M059J (cell line): Measurements from ENCODE around the gene CHMP4A. TPM values are rescaled to one million over a fixed set of nuclear protein-coding genes. Genes with fewer than 3 reads are reported as not detected.

ENCODE experiments used
- DNase-seq: peaks from one replicate; pipeline ENCODE4 v3.0.0-alpha.2; 2012; ENCODE audit warnings: low read depth
- total RNA-seq: library from RNA; depleted of rRNA; stranded (reverse); fragments of >200 nt; shearing (Covaris generic); gene quantifications from 2 replicates; pipeline ENCODE4 v1.2.3, GENCODE V29; 2014

CHMP4A gene
- total RNA-seq, 1 experiment from 2014 or later = 44.8 TPM

- DNase-seq = peak; percentile 75
Observed at GRCh38 chr14:24179961-24180796, 33.1 kb downstream of the CHMP4A start.

GRCh38 chr14:24179294-24179960 lies 33.9 kb downstream of the CHMP4A start:
- no peak for DNase-seq

GRCh38 chr14:24178399-24179178 lies 34.7 kb downstream of the CHMP4A start:
- no peak for DNase-seq

GRCh38 chr14:24177891-24178290 lies 35.4 kb downstream of the CHMP4A start:
- DNase-seq = no peak

DNA sequence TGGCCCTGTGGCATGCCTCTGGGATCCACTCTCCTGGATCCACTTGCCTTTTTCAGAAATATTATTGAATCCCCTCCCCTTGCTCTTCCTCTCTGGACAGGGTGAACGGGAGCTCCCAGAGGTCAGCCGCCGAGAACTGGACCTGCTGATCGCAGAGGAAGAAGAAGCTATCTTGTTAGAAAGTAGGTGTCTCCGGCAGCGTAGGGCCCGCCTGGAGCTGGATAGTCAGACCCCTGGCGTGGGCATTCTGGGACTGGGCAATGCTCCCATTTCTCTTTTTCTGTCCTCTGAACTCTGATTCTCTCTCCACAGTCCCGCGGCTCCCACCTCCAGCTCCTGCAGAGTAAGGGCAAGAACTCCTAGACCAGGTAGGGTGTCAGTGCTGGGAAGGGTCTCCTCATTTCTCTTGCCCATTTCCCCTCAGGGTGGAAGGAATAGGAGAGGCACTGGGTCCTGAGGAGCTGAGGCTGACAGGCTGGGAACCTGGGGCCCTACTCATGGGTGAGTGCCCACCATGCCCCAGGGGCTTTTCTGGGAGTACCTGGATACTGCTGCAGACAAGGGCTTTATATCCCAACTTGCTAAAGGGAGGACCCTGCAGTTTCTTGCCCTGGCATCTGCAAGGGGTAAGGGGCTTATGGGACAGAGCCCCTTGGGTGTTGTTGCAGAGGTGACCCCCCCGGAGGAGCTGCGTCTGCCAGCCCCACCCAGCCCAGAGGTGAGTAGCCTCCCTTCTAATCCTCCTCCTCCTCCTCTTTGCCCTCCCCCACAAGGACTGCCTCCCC lies 36.1 kb downstream of the CHMP4A start:
- DNase-seq = no peak

- no peak for DNase-seq
Observed at GRCh38 chr14:24176599-24176998, 36.7 kb downstream of the CHMP4A start.

DNA sequence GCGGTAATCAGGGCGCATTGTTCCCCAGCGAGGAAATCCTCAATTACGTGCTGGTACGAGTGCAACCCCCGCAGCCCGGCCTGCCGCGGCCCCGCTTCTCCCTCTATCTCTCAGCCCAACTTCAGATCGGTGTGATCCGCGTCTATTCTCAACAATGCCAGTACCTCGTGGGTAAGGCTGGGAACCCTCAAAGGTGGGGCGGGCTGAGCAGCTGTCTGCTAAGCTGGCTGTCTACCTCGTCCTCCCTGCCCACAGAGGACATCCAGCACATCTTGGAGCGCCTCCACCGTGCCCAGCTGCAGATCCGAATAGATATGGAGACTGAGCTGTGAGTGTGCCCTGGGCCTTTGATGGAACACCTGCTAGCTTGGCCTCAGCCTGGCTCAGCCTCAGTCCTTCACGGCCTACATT lies 40.4 kb downstream of the CHMP4A start:
- no peak for DNase-seq

GRCh38 chr14:24172261-24172860 lies 40.9 kb downstream of the CHMP4A start:
- no peak for DNase-seq

DNA sequence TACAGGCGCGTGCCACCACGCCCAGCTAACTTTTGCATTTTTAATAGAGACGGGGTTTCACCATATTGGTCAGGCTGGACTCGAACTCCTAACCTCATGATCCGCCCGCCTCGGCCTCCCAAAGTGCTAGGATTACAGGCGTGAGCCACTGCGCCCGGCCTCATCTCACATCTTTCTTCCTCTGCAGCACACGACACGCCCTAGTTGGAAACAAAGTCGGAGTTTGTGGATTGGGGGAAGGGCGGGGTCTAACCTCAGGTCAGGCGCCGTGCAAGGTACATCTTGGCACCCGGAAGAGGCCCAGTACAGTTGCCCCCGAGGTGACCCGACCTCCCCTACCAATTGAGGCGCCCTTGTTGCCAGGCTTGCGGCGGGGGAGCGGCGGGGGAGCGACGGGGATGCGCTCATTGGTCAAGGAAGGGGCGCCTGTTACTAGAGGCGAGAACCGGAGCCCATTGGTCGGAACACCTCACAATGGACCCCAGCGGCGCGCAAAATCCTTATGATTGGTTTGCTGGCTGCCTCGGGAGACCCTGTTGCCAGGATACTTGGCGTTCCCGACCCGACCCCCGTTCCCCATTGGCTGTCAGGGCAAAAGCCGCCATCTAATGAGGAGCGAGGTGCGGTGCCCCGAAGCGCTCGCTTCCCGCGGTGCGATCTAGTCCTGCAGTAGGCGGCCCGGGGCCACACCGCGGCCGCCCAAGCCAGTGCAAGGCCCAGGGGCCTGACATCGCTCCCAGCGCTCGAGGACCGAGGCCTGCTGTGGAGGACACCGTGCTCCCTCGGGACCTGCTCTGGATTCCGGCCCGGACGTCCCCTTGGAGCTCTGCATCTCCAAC lies 41.6 kb downstream of the CHMP4A start, which contains the start of gene REC8:
Gene REC8, plus strand, starts transcription at position 659 of the 839 bp plus-strand sequence. CDS start 473 bp downstream, outside the sequence.
- no peak for DNase-seq

DNA sequence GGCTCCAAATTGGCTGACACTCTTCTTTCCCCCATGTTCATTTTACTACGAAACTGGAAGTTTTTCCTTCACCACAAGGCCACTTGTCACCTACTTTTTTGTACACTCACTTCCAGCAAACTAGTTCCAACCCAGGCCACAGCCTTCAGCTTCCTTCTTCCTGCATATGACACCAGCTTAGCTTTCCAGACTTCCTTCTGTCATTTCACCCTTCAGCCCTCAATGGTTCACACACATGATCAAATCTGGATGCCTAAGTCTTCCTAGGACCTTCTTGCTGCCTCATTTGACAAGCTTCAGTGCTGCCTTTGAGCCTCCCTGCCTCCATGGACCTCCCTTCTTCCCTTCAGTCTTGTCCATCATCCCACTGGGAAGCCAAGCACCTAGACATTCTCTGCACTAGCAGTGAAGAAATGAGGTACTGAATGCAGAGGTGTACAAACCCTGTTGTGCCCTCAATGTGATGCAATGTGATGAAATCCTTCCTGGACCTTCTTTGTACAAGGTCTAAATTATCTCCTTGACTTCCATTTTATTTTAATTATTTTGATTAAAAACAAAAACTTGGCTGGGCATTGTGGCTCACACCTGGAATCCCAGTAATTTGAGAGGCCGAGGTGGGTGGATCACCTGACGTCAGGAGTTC lies 45.7 kb downstream of the CHMP4A start:
- DNase-seq = no peak

GRCh38 chr14:24165785-24166184 lies 47.5 kb downstream of the CHMP4A start:
- DNase-seq = no peak

- no peak for DNase-seq
Observed at GRCh38 chr14:24164518-24164991, 48.7 kb downstream of the CHMP4A start.

DNA sequence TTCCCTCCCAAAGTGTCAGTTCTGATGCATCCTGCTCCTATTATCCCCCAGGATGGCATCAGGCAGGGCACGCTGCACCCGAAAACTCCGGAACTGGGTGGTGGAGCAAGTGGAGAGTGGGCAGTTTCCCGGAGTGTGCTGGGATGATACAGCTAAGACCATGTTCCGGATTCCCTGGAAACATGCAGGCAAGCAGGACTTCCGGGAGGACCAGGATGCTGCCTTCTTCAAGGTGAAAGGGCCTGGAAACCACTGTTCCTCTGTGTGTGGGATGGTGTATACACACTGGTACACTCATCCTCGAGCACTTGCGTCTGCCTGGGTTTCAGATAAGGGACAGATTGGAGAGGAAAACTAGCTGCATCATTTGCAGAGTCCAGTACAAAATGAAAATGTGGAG lies 51.2 kb downstream of the CHMP4A start:
- DNase-seq = no peak

- peak; percentile 95 for DNase-seq
Observed at GRCh38 chr14:24160850-24161804, 52.2 kb downstream of the CHMP4A start, which contains the start of gene IRF9. IRF9 (plus strand) TSS chr14:24161265; CDS start chr14:24162145, 880 bp downstream.

GRCh38 chr14:24160499-24160849 lies 52.8 kb downstream of the CHMP4A start:
- no peak for DNase-seq

- no peak for DNase-seq
Observed at GRCh38 chr14:24159777-24160498, 53.4 kb downstream of the CHMP4A start.
